K562 (cell line): ENCODE data around the gene COQ8A.

Experiments
- CHD2 ChIP-seq: IDR thresholded peaks from 2 replicates; pipeline ENCODE4 v1.6.1; 2011; ENCODE audit warnings: low read depth, low read length
- PML ChIP-seq: IDR thresholded peaks from 2 replicates; pipeline ENCODE4 v1.6.1; 2012; ENCODE audit warnings: low read length, inconsistent platforms
- TF ChIP-seq, protein P1 (sequence below), 3 experiments: IDR thresholded peaks in 2 of 3; conservative IDR thresholded peaks in 1 of 3; 2 replicates each; pipeline ENCODE4 v1.5.1; 2011 to 2012; ENCODE audit warnings: low read length in 3 of 3, mild to moderate bottlenecking in 3 of 3, control low read depth in 2 of 3, improper control_type of control experiment in 1 of 3, inconsistent platforms in 1 of 3, low read depth in 1 of 3, mixed read lengths in 1 of 3, moderate library complexity in 1 of 3; ENCODE audit not compliant: insufficient read depth in 2 of 3
- TF ChIP-seq, protein P2 (sequence below): fragments of 450-650 bp; IDR thresholded peaks from 2 replicates; pipeline ENCODE4 v1.6.1; 2016; ENCODE audit warnings: antibody characterized with exemption
- TF ChIP-seq, protein P3 (sequence below), 2 experiments: fragments of 150-350 bp in 1 of 2; IDR thresholded peaks; 2 replicates each; pipeline ENCODE4 v1.6.1; 2012 to 2016; ENCODE audit warnings: low read depth in 2 of 2, low read length in 2 of 2, mild to moderate bottlenecking in 1 of 2, moderate library complexity in 1 of 2

DNA sequence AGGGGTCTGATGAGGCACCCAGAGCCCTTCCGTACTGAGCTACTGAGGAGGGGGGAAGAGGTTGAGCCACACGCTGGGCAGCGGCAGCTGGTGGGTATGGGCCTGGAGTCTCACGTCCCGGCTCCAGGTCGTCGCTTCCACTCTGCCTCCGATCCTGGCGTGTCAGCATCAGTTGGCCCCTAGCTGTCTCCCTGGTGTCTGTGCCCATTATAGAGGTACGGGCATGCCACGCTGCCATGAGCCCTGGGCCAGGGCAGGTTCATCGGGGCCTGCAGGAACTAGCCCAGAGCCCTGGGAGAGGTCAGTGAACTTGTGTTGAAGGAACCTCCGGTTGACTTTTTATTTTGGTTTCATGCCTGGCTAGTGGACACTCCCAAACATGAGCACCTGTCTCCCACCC is 18.2 kb downstream of the COQ8A start:
- TF ChIP-seq, protein P1, sequence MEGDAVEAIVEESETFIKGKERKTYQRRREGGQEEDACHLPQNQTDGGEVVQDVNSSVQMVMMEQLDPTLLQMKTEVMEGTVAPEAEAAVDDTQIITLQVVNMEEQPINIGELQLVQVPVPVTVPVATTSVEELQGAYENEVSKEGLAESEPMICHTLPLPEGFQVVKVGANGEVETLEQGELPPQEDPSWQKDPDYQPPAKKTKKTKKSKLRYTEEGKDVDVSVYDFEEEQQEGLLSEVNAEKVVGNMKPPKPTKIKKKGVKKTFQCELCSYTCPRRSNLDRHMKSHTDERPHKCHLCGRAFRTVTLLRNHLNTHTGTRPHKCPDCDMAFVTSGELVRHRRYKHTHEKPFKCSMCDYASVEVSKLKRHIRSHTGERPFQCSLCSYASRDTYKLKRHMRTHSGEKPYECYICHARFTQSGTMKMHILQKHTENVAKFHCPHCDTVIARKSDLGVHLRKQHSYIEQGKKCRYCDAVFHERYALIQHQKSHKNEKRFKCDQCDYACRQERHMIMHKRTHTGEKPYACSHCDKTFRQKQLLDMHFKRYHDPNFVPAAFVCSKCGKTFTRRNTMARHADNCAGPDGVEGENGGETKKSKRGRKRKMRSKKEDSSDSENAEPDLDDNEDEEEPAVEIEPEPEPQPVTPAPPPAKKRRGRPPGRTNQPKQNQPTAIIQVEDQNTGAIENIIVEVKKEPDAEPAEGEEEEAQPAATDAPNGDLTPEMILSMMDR (IDR thresholded peaks at IDR 0.05 in 2 of 3, conservative IDR thresholded peaks at IDR 0.05 in 1 of 3; ENCODE audit: insufficient read depth in 2 of 3, low read depth in 1 of 3, low read length in 3 of 3), result no peak
- TF ChIP-seq, protein P2, sequence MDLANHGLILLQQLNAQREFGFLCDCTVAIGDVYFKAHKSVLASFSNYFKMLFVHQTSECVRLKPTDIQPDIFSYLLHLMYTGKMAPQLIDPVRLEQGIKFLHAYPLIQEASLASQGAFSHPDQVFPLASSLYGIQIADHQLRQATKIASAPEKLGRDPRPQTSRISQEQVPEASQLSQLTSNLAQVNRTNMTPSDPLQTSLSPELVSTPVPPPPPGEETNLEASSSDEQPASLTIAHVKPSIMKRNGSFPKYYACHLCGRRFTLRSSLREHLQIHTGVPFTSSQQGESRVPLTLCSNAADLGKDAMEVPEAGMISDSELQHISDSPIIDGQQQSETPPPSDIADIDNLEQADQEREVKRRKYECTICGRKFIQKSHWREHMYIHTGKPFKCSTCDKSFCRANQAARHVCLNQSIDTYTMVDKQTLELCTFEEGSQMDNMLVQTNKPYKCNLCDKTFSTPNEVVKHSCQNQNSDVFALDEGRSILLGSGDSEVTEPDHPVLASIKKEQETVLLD, result no peak
- TF ChIP-seq CHD2 (no peak), PML (no peak)
- TF ChIP-seq, protein P3, sequence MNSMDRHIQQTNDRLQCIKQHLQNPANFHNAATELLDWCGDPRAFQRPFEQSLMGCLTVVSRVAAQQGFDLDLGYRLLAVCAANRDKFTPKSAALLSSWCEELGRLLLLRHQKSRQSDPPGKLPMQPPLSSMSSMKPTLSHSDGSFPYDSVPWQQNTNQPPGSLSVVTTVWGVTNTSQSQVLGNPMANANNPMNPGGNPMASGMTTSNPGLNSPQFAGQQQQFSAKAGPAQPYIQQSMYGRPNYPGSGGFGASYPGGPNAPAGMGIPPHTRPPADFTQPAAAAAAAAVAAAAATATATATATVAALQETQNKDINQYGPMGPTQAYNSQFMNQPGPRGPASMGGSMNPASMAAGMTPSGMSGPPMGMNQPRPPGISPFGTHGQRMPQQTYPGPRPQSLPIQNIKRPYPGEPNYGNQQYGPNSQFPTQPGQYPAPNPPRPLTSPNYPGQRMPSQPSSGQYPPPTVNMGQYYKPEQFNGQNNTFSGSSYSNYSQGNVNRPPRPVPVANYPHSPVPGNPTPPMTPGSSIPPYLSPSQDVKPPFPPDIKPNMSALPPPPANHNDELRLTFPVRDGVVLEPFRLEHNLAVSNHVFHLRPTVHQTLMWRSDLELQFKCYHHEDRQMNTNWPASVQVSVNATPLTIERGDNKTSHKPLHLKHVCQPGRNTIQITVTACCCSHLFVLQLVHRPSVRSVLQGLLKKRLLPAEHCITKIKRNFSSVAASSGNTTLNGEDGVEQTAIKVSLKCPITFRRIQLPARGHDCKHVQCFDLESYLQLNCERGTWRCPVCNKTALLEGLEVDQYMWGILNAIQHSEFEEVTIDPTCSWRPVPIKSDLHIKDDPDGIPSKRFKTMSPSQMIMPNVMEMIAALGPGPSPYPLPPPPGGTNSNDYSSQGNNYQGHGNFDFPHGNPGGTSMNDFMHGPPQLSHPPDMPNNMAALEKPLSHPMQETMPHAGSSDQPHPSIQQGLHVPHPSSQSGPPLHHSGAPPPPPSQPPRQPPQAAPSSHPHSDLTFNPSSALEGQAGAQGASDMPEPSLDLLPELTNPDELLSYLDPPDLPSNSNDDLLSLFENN (IDR thresholded peaks at IDR 0.05; ENCODE audit: low read depth in 2 of 2, low read length in 2 of 2), result no peak
